Measurements from ENCODE around the gene CASZ1. TPM values are rescaled to one million over a fixed set of nuclear protein-coding genes. Genes with fewer than 3 reads are reported as not detected.

The CASZ1 gene
- total and polyA plus RNA-seq, 12 donors, result 19.5 to 79.8 (median 64.7) TPM

DNA sequence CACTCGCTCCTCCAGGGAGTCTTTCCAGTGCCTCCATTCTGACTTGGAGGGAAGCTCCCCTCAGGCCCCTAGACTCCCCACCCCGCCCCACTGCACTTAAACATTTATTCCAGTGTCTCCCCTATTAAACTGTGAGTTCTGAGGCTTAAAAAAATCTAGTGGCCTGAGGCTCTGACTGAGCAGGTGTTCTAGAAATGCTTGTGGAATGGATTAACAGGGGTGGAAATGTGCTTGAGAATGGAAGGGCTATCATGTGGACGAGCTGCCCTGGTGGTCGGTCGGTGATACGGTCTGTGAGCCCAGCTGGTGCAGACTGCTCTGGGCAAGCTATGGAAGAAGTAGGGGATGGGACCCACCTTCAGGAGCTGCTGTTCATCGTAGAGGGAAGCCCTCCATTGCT is 191.5 kb downstream of the CASZ1 start:
- H3K4me1 ChIP-seq, result no peaks in the 10 kb centered on the region
- no peaks in the 10 kb centered on the region for H3K27me3 ChIP-seq
- DNase-seq (no peak), ATAC-seq (no peak)
- H3K36me3 ChIP-seq, result peaks cover 0 to 17% (median 0%) of the 10 kb centered on the region in 9 donors
- 97 to 100% methylated on average over 7 of the region's 7 CpGs for WGBS, 2 donors
- no peak overlapping the region for H3K4me3 ChIP-seq
- TF ChIP-seq, protein P1, sequence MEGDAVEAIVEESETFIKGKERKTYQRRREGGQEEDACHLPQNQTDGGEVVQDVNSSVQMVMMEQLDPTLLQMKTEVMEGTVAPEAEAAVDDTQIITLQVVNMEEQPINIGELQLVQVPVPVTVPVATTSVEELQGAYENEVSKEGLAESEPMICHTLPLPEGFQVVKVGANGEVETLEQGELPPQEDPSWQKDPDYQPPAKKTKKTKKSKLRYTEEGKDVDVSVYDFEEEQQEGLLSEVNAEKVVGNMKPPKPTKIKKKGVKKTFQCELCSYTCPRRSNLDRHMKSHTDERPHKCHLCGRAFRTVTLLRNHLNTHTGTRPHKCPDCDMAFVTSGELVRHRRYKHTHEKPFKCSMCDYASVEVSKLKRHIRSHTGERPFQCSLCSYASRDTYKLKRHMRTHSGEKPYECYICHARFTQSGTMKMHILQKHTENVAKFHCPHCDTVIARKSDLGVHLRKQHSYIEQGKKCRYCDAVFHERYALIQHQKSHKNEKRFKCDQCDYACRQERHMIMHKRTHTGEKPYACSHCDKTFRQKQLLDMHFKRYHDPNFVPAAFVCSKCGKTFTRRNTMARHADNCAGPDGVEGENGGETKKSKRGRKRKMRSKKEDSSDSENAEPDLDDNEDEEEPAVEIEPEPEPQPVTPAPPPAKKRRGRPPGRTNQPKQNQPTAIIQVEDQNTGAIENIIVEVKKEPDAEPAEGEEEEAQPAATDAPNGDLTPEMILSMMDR (IDR thresholded peaks at IDR 0.05), result no peak
- no peaks in the 10 kb centered on the region for H3K9me3 ChIP-seq
- no peak overlapping the region for H3K27ac ChIP-seq
- intact Hi-C loops (cut with DNase I), result loop anchor here in 1 of 10 donors (10.0 kb wide), 1 partner anchor 60 kb away; no protein-coding TSS in a partner anchor

DNA sequence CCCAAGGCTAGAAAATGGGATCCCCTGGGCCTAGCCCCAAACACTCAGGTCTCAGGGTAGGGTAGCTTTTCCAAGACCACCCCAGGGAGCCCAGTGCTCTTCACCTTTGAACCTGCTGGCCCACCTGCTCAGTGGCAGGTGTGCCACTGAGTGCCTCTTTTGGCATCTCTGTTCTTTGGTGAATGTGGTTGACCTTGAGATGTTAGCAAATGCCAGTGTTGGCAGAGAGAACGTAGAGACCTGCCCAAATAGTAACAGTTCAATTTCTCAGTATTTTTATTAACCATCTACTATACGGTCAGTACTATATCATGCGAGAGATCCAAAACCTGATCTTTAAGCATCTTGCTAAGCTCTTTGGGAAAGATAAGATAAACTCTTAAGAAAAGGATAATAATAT is 193.5 kb downstream of the CASZ1 start:
- no peak for ATAC-seq
- intact Hi-C loops (cut with DNase I), result loop anchor here in 1 of 10 donors (10.0 kb wide), 1 partner anchor 58 kb away; no protein-coding TSS in a partner anchor
- no peak for DNase-seq
- Histone ChIP-seq H3K4me1 (peaks cover 0 to 10% (median 0%) of the 10 kb centered on the region in 9 donors), H3K36me3 (peaks cover 0 to 29% (median 0%) of the 10 kb centered on the region in 9 donors), H3K27ac (no peak overlapping the region), H3K4me3 (no peak overlapping the region), H3K27me3 (no peaks in the 10 kb centered on the region), H3K9me3 (no peaks in the 10 kb centered on the region)
- 83 to 86% methylated on average over 3 of the region's 3 CpGs for whole genome bisulfite sequencing, 2 donors
- TF ChIP-seq, protein P1 (IDR thresholded peaks at IDR 0.05), result no peak

- no peak overlapping the region for H3K4me3 ChIP-seq
- no peak overlapping the region for H3K27ac ChIP-seq
- H3K9me3 ChIP-seq, result no peaks in the 10 kb centered on the region
- no peaks in the 10 kb centered on the region for H3K27me3 ChIP-seq
- peaks cover 0 to 17% (median 0%) of the 10 kb centered on the region in 9 donors for H3K4me1 ChIP-seq
- TF ChIP-seq, protein P1 (IDR thresholded peaks at IDR 0.05), result no peak
- peaks cover 0 to 29% (median 0%) of the 10 kb centered on the region in 9 donors for H3K36me3 ChIP-seq
- no peak for ATAC-seq
- no peak for DNase-seq
- 90 to 91% methylated on average over 6 of the region's 6 CpGs for WGBS, 2 donors
- intact Hi-C loops (cut with DNase I), result loop anchor here in 1 of 10 donors (10.0 kb wide), 1 partner anchor 57 kb away; no protein-coding TSS in a partner anchor
Observed at GRCh38 chr1:10601342-10602070, 194.9 kb downstream of the CASZ1 start.

- TF ChIP-seq, protein P1 (IDR thresholded peaks at IDR 0.05), result no peak
- Histone ChIP-seq H3K4me1 (peaks cover 0 to 34% (median 4%) of the 10 kb centered on the region in 9 donors), H3K27ac (no peak overlapping the region), H3K4me3 (no peak overlapping the region), H3K27me3 (no peaks in the 10 kb centered on the region), H3K36me3 (peaks cover 0 to 29% (median 0%) of the 10 kb centered on the region in 9 donors), H3K9me3 (no peaks in the 10 kb centered on the region)
- WGBS, 2 donors, result 85 to 91% methylated on average over 6 of the region's 6 CpGs
- ATAC-seq (no peak), DNase-seq (no peak)
- intact Hi-C loops (cut with DNase I), result no loop called here
Observed at GRCh38 chr1:10599194-10599861, 197.1 kb downstream of the CASZ1 start.
